ENCODE data around the gene INSYN1.

- TF ChIP-seq POLR2A (IDR thresholded peaks at IDR 0.05) (no peak), CTCF (IDR thresholded peaks at IDR 0.05) (no peak)
These were observed 16.9 kb upstream of the INSYN1 start for GRCh38 chr15:73770050-73770449.

Data from uterus (tissue), 2 donors.